SU-DHL-6 (cell line): ENCODE measurements around the gene YPEL3.

Experiments
- H2AFZ ChIP-seq: fragments of 200-600 bp; sonication (generic); 2 replicates; pipeline ENCODE4 v1.6.1; 2014; ENCODE audit warnings: low read depth, mild to moderate bottlenecking, moderate library complexity, mixed read lengths, antibody characterized with exemption, low read length; ENCODE audit not compliant: severe bottlenecking
- H3F3A ChIP-seq: fragments of 200-600 bp; shearing (Covaris generic); 2 replicates; pipeline ENCODE4 v1.6.0; 2016; ENCODE audit warnings: antibody characterized with exemption, mild to moderate bottlenecking; ENCODE audit not compliant: insufficient read depth
- H3K27ac ChIP-seq: fragments of 200-600 bp; sonication (generic); 2 replicates; pipeline ENCODE4 v1.5.1; 2016; ENCODE audit warnings: low read depth, mild to moderate bottlenecking, low read length, moderate library complexity, mixed read lengths
- H3K27me3 ChIP-seq: fragments of 200-600 bp; sonication (generic), shearing (Covaris generic); 2 replicates; pipeline ENCODE4 v1.6.0; 2014; ENCODE audit warnings: mild to moderate bottlenecking, low read length
- H3K36me3 ChIP-seq: fragments of 200-600 bp; sonication (generic); 2 replicates; pipeline ENCODE4 v1.6.1; 2014; ENCODE audit warnings: mild to moderate bottlenecking, low read length, mixed read lengths
- H3K4me2 ChIP-seq: fragments of 300-600, 200-600 bp; shearing (Covaris generic), sonication (generic); 2 replicates; pipeline ENCODE4 v1.6.0; 2014; ENCODE audit warnings: low read length, low read depth, mild to moderate bottlenecking; ENCODE audit not compliant: poor library complexity, severe bottlenecking
- H3K4me3 ChIP-seq: fragments of 200-600 bp; sonication (generic); 2 replicates; pipeline ENCODE4 v1.5.1; 2014; ENCODE audit warnings: antibody characterized with exemption, low read length, mild to moderate bottlenecking, mixed read lengths; ENCODE audit not compliant: insufficient read depth, poor library complexity, severe bottlenecking
- H3K79me2 ChIP-seq: fragments of 200-600 bp; sonication (generic); 2 replicates; pipeline ENCODE4 v1.6.1; 2014; ENCODE audit warnings: mild to moderate bottlenecking, low read length, moderate library complexity; ENCODE audit not compliant: insufficient read depth
- H3K9ac ChIP-seq: fragments of 200-600 bp; sonication (generic); 2 replicates; pipeline ENCODE4 v1.7.0; 2014; ENCODE audit warnings: mild to moderate bottlenecking, low read length
- H3K9me2 ChIP-seq: fragments of 200-600 bp; sonication (generic); replicated peaks from 2 replicates; pipeline ENCODE4 v1.6.1; 2014; ENCODE audit warnings: low read length; ENCODE audit not compliant: insufficient read depth
- H3K9me3 ChIP-seq: fragments of 200-600 bp; sonication (generic); 2 replicates; pipeline ENCODE4 v1.6.1; 2014; ENCODE audit warnings: low read length, mixed read lengths; ENCODE audit not compliant: insufficient read depth
- H4K20me1 ChIP-seq: fragments of 200-600 bp; sonication (generic); 2 replicates; pipeline ENCODE4 v1.6.1; 2014; ENCODE audit warnings: low read depth, mild to moderate bottlenecking, antibody characterized with exemption, low read length, moderate library complexity, mixed read lengths
- EZH2phosphoT487 ChIP-seq: fragments of 200-600 bp; sonication (generic), shearing (Covaris generic); conservative IDR thresholded peaks from 2 replicates; pipeline ENCODE4 v1.6.1; 2018; ENCODE audit warnings: mild to moderate bottlenecking, antibody characterized with exemption, low read length, moderate library complexity, mixed read lengths
- TF ChIP-seq, protein P1 (sequence below): fragments of 200-600 bp; sonication (generic); IDR thresholded peaks from one replicate; pipeline ENCODE4 v1.5.1; 2017; ENCODE audit warnings: antibody characterized with exemption, mild to moderate bottlenecking, low read length, moderate library complexity; ENCODE audit not compliant: insufficient read depth, poor library complexity, severe bottlenecking

The YPEL3 gene

DNA sequence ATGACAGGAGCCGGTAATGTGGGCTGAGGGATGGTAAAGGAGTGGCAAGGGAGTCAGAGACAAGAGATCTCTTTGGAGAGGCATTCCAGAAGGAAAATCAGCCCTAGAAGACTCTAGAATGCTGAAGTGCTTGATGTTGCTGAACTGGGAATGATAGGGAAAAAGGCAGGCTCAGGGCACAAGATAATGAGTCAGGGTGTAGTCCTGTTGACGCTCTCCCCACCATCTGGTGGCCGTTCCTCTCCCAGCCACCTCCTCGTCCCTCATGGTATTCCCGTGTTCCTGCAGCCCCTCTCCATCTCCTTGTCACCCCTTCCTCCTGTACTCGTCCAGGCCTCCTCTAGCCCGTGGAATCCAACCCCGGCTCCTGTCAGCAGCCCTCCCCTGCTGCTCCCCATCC lies 41.6 kb downstream of the YPEL3 start:
- no peaks in the 10 kb centered on the region for H3K9me3 ChIP-seq
- H3K27me3 ChIP-seq: no peaks in the 10 kb centered on the region
- no peak overlapping the region for H3K27ac ChIP-seq
- no peaks in the 10 kb centered on the region; the same call in 1 of the 2 replicates for H3F3A ChIP-seq
- H4K20me1 ChIP-seq: no peaks in the 10 kb centered on the region
- H3K9me2 ChIP-seq: no peaks in the 10 kb centered on the region
- H3K36me3 ChIP-seq: no peaks in the 10 kb centered on the region
- H2AFZ ChIP-seq: no peak overlapping the region
- no peak overlapping the region for H3K9ac ChIP-seq
- H3K4me2 ChIP-seq: no peak overlapping the region
- H3K4me3 ChIP-seq: no peak overlapping the region
- TF ChIP-seq, protein P1, sequence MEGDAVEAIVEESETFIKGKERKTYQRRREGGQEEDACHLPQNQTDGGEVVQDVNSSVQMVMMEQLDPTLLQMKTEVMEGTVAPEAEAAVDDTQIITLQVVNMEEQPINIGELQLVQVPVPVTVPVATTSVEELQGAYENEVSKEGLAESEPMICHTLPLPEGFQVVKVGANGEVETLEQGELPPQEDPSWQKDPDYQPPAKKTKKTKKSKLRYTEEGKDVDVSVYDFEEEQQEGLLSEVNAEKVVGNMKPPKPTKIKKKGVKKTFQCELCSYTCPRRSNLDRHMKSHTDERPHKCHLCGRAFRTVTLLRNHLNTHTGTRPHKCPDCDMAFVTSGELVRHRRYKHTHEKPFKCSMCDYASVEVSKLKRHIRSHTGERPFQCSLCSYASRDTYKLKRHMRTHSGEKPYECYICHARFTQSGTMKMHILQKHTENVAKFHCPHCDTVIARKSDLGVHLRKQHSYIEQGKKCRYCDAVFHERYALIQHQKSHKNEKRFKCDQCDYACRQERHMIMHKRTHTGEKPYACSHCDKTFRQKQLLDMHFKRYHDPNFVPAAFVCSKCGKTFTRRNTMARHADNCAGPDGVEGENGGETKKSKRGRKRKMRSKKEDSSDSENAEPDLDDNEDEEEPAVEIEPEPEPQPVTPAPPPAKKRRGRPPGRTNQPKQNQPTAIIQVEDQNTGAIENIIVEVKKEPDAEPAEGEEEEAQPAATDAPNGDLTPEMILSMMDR: no peak
- no peak for TF ChIP-seq EZH2phosphoT487
- H3K79me2 ChIP-seq: no peaks in the 10 kb centered on the region

DNA sequence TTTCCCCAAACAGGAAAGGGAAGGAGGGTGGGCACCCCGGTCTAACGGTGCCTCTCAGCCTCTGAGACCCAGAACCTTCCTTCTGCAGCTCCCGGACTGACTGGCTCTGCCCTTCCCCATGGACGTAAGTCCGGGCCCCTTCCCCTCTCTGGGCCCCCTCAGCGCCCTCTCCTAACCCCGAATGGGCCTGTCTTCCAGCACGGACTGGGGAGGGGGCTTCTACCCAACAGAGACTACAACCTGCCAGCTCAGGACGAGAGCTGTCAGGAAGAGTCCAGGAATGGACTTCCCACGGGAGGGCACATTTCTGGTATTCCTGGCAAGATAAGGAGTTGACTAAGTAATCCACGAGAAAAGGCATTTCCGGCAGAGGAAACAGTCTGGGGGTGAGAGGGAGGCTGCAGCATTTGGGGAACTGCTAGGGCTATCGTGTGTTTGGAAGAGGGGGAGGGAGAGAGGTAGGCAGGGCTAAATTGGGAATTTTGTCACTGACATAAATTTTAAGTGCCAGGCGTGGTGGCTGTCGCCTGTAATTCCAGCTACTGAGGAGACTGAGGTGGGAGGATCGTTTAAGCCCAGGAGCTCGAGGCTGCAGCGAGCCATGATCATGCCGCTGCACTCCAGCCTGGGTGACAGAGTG lies 42.5 kb downstream of the YPEL3 start:
- Histone ChIP-seq H3F3A (no peaks in the 10 kb centered on the region; the same call in 1 of the 2 replicates), H3K27me3 (no peaks in the 10 kb centered on the region)

DNA sequence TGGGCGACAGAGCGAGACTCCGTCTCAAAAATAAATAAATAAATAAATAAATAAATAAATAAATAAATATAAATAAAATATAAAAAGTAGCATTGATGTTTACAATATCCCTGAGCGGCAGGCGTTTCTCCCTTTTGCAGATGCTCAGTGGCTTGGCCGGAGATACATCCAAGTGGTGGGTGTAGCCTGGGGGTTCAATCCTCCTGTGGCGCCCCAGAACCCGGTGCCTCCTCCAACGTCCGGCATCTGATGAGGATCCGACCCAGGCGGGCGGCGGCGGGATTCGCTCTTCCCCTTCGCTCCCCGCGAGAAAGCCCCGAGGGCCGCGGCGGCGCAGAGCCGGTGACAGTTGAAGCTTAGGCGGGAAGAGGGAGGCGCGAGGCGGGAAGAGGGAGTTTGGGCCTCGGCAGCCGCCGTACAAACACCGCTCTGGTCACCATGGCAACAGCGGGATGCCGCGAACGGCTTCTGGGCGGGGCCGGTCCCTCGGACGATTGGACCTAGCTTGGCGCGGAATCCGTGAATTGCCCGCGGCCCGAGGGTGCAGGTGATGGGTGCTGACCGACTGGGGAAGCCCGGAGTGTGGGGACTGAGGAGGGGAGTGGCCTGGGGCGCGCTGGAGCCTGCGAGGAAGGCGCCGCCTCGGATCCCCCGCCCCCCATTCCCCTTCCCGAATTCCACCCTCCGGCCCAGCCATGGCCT lies 43.2 kb downstream of the YPEL3 start:
- no peaks in the 10 kb centered on the region; the same call in 1 of the 2 replicates for H3F3A ChIP-seq
- peak overlapping the region; percentile 97 for H3K4me2 ChIP-seq
- no peak for TF ChIP-seq EZH2phosphoT487
- H3K27ac ChIP-seq: peak overlapping the region; percentile 69
- peak overlapping the region; percentile 70 for H3K9ac ChIP-seq
- no peaks in the 10 kb centered on the region for H4K20me1 ChIP-seq
- no peaks in the 10 kb centered on the region for H3K27me3 ChIP-seq
- H2AFZ ChIP-seq: peak overlapping the region; percentile 89
- no peaks in the 10 kb centered on the region for H3K36me3 ChIP-seq
- H3K9me2 ChIP-seq: no peaks in the 10 kb centered on the region
- H3K79me2 ChIP-seq: no peaks in the 10 kb centered on the region
- H3K9me3 ChIP-seq: no peaks in the 10 kb centered on the region
- peak overlapping the region; percentile 65 for H3K4me3 ChIP-seq

More for the DNA sequence above, 42.5 kb downstream of the YPEL3 start:
- Histone ChIP-seq H3K9me2 (no peaks in the 10 kb centered on the region), H4K20me1 (no peaks in the 10 kb centered on the region), H3K9ac (peak overlapping the region; percentile 70), H3K36me3 (no peaks in the 10 kb centered on the region), H3K4me3 (peak overlapping the region; percentile 65), H3K9me3 (no peaks in the 10 kb centered on the region), H3K79me2 (no peaks in the 10 kb centered on the region), H2AFZ (peak overlapping the region; percentile 89), H3K4me2 (peak overlapping the region; percentile 97), H3K27ac (no peak overlapping the region)
- TF ChIP-seq EZH2phosphoT487: no peak
- TF ChIP-seq, protein P1: no peak

DNA sequence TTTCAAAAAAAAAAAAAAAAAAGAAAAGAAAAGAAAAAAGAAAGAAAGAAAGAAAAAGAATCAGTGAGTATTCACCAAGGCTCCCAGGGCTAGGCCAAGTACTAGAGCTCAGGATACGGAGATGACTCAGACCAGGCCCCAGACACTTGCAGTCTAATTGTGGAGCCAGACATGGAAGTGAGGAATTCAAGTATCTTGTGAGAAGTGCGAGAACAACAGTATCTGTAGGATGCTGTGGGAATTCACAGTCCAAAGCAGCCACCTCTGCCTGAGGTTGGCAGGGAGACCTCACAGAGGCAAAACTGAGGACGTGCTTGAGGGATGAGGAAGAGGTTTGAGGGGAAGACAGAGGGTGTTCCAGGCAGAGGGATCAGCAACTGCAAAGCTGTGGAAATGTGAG lies 44.5 kb downstream of the YPEL3 start:
- Histone ChIP-seq H4K20me1 (no peaks in the 10 kb centered on the region), H3K4me2 (peak overlapping the region; percentile 97), H3K27me3 (no peaks in the 10 kb centered on the region), H3K9me3 (no peaks in the 10 kb centered on the region), H3K79me2 (no peaks in the 10 kb centered on the region), H2AFZ (no peak overlapping the region), H3K9ac (peak overlapping the region; percentile 9; the same call in 1 of the 2 replicates), H3K36me3 (no peaks in the 10 kb centered on the region), H3F3A (no peaks in the 10 kb centered on the region; the same call in 1 of the 2 replicates), H3K27ac (no peak overlapping the region), H3K9me2 (no peaks in the 10 kb centered on the region), H3K4me3 (no peak overlapping the region)
- TF ChIP-seq EZH2phosphoT487: no peak
- TF ChIP-seq, protein P1: no peak
